Cardiac septum (tissue), 1 donor: ENCODE measurements around the gene EPYC. TPM values are rescaled to one million over a fixed set of nuclear protein-coding genes. Genes with fewer than 3 reads are reported as not detected.

Source experiments
- DNase-seq: peaks from one replicate; pipeline ENCODE4 v3.0.0-alpha.2; 2020; ENCODE audit warnings: low spot score
- intact Hi-C: fragments of 100-400 bp; cut with DNase I; formaldehyde crosslinking; loops from one replicate; pipeline ENCODE4 v1.14.0; 2022
- total RNA-seq: library from RNA; stranded (reverse); fragmentation: NEBNext Ultra II Directional; extraction: Animal tissue kit (Norgen Biotek cat#: 25700); gene quantifications from one replicate; pipeline ENCODE4 v1.2.1, GENCODE V29; 2021
- donor health status: DM: no; HTN: no; CAD: no.

Gene EPYC
- total RNA-seq, 1 donor from 2014 or later = not detected

- no peak for DNase-seq
- intact Hi-C loops = no loop called here
Measured at GRCh38 chr12:90963946-90964345, 40.8 kb downstream of the EPYC start.

- intact Hi-C loops = no loop called here
- no peak for DNase-seq
Measured at GRCh38 chr12:90961154-90961553, 43.6 kb downstream of the EPYC start.

DNA sequence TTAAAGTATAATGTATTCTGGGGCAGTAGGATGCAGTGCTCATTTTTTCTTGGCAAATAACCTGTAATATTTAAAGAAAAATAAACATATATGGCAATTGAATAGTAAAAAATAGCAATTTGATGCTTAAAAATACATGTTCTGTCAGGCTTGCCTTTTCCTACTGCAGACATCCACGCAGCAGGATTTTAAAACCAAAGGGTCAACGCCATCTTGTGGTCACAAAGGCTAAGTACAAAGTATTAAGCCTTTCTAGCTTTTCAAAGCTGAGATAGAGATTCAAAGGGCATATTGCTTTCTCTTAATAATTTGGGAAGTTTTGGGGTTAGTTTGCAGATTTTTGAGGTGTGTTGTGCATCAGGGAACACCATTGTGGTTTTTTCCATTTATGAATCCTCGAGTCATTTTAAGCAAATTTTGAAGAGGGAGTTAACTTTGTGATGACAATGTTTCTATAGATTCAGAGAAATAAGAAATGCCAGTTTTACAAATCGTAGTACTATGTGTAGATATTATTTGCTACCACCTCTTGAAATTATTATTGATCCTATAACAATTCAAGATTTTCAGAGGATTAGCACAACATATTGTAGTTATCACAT is 45.1 kb downstream of the EPYC start:
- DNase-seq = no peak
- intact Hi-C loops = no loop called here

GRCh38 chr12:90959032-90959431 is 45.7 kb downstream of the EPYC start:
- intact Hi-C loops = no loop called here
- DNase-seq = no peak

DNA sequence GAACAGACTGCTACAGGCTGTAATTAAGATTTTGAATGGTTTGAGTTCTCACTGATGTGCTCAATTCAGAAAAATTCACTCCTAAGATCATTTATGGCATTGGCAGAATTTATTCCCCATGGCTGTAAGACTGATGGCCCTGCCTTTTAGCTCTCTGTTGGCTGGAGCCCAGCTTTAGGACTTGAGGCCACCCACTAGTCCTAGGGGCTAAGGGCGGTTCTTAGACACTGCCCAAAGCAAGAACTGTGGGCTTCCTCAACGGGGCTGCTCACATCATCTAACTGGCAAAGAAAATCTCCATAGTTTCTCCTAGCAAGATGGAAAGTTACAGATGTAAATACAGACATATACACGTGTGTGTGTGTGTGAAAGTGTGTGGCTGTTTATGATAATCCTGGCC is 46.4 kb downstream of the EPYC start:
- DNase-seq = no peak
- intact Hi-C loops = no loop called here

DNA sequence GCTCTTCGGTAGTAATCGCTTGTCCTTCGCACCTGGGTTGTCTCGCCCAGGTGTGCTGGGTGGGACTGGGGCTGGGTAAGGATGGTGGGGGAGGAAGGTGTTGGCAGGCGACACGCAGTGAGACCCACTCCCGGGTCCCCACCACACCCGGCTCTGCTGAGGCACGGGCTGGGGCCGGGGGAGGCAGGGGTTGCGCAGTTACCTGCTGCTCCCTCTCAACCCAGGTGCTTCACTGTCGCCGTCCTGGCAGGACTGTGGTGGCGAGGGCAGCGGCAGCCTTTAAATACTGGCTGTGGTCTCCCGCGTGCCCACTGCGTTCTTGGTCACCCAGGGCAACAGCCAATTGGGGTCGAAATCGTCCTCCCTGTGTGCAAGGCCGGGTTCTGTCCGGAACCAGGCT is 49.9 kb downstream of the EPYC start, which contains the start of gene CCER1:
TSS of gene CCER1 (minus strand) at position 256 of the 400 bp plus-strand sequence. CDS start 434 bp downstream, outside the sequence.
- intact Hi-C loops = no loop called here
- DNase-seq = no peak

DNA sequence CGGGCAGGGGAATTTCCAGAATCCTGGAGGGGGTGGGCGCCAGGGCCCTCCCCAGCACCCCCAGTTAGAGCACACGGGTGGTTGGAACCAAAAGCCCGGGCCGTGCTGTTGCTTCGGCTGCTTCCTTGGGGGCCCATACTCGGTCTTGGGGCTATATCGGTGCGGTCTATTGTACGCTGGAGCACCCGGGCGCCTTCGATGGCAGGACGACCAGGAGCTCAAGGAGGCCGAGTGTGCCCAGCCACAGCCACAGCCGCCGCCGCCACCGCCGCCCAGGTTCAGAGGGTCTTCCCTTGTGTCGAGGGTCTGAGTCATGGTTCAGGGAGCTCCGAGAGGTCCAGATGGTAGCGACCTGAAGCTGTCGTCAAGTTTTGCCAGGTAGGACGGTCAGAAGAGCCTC is 50.3 kb downstream of the EPYC start:
- intact Hi-C loops = no loop called here
- no peak for DNase-seq

DNA sequence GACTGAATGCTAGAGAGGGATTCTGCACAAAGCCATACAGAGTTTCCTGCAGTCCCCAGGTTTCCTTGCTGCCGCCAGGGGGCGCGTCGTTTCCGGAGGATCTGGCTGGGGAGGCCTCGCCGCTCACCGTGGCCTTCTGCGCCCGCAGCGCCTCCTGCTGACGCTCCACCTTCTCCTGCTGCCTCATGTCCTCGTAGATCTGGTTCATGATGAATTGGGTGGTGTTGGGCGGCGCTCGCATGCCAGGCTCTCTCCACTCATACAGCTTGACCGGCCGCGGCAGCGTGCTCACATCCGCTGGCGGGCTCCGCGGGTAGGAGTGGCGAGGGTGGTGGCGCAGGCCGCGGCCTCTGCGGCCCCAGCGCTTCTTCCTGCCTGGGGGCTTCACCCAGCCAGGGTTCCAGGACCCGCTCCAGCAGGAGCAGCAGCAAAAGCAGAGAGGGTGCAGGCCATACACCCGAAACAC is 50.8 kb downstream of the EPYC start:
- no peak for DNase-seq
- intact Hi-C loops = no loop called here

GRCh38 chr12:90951432-90952105 is 53.2 kb downstream of the EPYC start:
- no peak for DNase-seq
- intact Hi-C loops = no loop called here

DNA sequence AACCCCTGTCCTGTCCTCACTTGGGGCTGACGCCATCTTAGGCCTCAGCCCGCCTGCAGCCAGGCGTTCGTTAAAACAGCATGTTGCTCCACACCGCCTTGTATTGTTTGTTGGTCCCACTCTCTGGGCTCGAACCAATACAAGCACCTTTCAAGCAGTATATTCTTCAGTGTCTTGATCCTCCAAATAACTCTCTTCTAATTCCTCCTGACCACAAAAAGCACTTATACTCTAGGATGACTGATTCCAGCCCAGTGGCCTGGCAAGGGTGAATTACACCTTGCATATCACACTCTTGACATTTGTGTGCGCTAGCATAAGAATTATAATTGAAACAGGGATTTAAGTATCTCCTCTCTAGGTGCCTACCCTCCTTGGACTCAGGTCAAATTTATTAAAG is 56.9 kb downstream of the EPYC start:
- intact Hi-C loops = no loop called here
- no peak for DNase-seq

DNA sequence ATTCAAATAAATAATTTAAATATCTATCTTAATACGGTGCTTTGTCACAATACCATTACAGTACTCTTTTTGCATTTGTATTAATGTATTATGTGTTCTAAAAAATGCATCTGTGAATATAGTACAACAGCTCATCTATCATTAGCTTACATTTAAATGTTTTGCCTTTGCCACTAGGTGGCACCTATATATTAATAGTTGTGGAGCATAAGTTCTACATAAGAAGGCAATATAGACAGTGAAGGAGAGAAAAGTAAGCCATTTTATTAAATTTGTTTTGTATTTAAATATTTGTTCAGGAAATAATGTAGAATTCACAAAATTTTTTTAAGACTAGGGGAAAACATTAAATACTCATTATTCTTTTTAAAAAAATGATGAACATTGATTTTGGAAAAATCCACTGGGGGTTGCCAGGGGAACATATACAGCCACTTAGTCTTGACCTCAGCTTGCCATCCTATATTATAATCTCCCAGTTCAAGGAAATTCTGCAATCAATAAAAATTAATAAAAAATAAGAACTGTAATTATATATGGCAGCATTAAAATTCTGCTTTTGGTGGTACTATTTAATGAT is 59.6 kb downstream of the EPYC start:
- intact Hi-C loops = no loop called here
- no peak for DNase-seq

DNA sequence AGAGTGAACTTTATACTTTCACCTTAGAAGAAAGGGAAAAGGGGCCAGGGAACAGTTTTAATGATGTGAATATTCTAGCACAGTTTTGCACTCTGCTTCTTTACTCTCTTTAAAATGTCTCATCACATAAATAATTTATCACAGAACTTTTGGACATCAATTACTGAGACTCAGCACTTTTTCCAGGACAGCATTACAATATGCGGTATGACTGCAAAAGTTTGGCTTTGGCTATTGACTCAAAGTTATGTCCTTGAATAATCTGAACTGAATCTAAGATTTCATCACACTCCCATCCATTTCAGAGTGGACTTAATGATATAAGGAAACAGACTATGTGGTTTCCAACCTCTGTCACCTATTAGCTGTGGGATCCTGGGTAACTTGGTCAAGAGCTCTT is 61.5 kb downstream of the EPYC start:
- intact Hi-C loops = no loop called here
- DNase-seq = no peak

DNA sequence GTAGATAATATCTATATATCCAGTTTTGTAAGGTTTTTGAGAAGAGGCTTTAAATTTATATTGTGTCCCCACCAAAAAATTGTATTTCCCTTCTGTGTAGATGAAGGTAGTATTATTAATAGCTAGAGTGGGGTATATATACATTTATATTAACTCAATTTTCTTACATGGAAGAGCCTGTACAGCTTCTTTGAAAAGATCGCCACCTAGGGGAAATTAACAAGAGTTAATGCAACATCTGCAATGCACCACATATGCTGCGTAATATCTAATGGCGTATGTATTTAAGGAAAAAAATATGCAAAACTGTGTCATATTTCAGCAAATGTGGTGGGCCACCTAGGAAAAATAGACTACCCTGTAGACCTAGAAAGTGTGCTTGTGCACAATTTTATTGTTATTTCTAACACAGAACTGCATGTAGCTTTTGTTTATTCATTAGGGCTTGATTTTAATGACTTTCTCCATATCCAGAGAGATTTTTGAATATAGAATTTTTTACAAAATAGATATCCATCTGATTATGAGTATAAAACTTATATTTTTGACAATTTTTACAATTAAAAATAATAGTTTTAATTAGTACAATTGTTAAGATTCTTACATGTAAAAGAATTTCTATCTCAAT is 63.8 kb downstream of the EPYC start:
- intact Hi-C loops = no loop called here

GRCh38 chr12:90939382-90939781 is 65.4 kb downstream of the EPYC start:
- intact Hi-C loops = no loop called here
- no peak for DNase-seq

More for the DNA sequence above, 63.8 kb downstream of the EPYC start:
- no peak for DNase-seq

DNA sequence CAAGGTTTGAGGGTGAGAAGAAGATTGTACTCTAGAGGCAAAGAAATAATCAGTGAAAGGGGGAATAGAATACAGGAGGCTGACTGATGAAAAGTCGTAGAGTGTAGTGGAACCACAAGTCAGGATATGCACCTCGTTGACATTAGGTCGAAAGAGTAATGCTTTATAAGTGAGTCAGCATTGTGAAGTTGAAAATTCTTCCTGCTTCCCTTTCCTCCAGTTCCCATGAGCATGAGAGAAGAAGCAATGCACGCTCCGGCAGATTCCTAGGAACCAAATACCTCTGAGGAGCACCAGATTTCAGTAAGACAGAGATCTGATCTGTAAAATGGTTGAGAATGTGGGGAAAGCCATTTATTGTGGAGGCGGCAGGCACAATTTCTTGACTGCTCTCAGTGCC is 66.3 kb downstream of the EPYC start:
- intact Hi-C loops = no loop called here
- DNase-seq = no peak

DNA sequence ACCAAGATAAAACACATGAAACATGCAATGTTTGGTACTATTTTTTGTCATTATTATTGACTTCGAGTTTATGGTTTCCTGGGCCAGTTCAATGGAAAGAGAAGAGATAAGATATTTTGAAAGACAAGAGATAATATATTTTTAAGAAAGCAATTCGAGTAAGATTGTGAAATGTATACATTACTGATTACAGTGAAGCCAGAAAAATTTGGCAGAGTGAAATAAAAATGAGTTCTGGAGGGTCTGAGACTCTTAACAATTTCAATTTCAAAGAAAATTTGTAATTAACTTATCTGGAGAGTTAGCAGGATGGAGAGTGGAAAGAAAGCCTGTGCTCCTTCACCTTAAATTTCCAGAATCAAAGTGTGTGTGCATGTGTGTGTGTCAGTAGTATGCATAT is 67.1 kb downstream of the EPYC start:
- DNase-seq = no peak
- intact Hi-C loops = no loop called here

- DNase-seq = no peak
- intact Hi-C loops = no loop called here
Measured at GRCh38 chr12:90936230-90937005, 68.4 kb downstream of the EPYC start.

DNA sequence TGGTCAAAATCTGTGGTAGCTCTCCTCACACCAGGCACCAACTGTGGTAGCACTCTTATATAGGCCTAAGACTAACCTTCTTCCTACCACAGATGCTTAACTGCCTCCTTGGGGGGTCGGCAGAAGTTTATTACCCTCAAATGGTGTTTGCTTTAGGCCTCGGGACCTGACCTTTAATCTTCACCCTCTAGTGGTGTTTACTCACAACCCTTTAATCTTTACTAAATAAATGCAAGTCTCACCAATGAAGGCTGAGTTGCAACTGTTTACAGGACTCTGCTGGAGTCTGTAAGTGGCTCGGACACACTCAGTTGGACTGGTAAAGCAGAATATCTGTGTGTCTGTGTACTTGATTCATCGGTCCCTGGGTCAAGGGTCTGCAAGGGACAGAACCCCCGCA is 79.2 kb downstream of the EPYC start:
- DNase-seq = no peak
- intact Hi-C loops = no loop called here

DNA sequence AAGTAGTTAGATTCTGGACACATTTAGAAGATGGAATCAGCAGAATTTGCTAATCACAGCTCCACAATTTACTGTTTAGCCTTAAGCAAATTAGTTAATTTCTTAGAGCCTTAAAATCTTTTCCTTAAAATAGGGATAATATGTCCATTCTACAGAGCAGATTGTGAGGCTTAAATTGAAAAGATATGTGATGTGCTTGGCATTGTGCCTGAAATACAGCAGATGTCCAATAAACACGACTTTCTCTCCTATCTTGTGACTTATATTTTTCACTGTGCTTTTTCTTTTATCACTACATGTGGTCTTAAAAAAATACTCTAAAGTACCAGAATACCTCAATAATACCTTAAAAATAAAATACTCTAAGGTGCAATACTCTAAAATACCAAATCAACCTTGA is 80.4 kb downstream of the EPYC start:
- intact Hi-C loops = no loop called here
- no peak for DNase-seq

GRCh38 chr12:90922145-90922627 is 82.6 kb downstream of the EPYC start:
- no peak for DNase-seq
- intact Hi-C loops = no loop called here
